ENCODE data around the gene TP53TG5.

DNA sequence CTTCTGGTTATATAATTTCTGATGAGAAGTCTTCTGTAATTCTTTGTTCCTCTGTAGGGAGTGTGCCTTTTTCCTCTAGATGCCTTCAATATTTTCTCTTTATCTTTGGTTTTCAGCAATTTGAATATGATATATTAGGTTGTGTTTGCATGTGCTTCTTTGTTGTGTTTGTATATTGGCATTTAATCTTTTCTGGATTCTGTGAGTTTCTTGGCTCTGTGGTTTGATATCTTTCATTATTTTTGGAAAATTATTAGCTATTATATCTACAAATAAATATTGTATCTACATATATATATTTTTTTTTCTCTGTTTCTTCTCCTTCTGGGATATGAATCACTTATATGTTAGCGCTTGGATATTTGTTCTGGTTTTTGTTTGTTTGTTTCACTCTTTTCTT, 20.9 kb upstream of the TP53TG5 start:
- TF ChIP-seq, protein P1, sequence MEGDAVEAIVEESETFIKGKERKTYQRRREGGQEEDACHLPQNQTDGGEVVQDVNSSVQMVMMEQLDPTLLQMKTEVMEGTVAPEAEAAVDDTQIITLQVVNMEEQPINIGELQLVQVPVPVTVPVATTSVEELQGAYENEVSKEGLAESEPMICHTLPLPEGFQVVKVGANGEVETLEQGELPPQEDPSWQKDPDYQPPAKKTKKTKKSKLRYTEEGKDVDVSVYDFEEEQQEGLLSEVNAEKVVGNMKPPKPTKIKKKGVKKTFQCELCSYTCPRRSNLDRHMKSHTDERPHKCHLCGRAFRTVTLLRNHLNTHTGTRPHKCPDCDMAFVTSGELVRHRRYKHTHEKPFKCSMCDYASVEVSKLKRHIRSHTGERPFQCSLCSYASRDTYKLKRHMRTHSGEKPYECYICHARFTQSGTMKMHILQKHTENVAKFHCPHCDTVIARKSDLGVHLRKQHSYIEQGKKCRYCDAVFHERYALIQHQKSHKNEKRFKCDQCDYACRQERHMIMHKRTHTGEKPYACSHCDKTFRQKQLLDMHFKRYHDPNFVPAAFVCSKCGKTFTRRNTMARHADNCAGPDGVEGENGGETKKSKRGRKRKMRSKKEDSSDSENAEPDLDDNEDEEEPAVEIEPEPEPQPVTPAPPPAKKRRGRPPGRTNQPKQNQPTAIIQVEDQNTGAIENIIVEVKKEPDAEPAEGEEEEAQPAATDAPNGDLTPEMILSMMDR (IDR thresholded peaks at IDR 0.05): no peak
- TF ChIP-seq, protein P2, sequence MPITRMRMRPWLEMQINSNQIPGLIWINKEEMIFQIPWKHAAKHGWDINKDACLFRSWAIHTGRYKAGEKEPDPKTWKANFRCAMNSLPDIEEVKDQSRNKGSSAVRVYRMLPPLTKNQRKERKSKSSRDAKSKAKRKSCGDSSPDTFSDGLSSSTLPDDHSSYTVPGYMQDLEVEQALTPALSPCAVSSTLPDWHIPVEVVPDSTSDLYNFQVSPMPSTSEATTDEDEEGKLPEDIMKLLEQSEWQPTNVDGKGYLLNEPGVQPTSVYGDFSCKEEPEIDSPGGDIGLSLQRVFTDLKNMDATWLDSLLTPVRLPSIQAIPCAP (CRISPR knock-in tag; IDR thresholded peaks at IDR 0.05): no peak
- TF ChIP-seq ZNF121 (CRISPR knock-in tag; IDR thresholded peaks at IDR 0.05) (no peak), SP1 (CRISPR knock-in tag; conservative IDR thresholded peaks at IDR 0.05) (no peak)
